Stimulated activated CD4-positive, alpha-beta T cell treated with anti-CD3 and anti-CD28 coated beads, TNF-alpha, amount 100 ng/mL, for 48 hours (primary cell): ENCODE data around the gene UCP2.

Experiments used
- DNase-seq, 3 donors: peaks; one replicate each; pipeline ENCODE4 v3.0.0-alpha.2; 2020; ENCODE audit warnings: low read depth in 3 of 3

UCP2 gene

GRCh38 chr11:73971175-73971719, 11.4 kb downstream of the UCP2 start:
- no peak for DNase-seq

GRCh38 chr11:73969991-73970800, 12.4 kb downstream of the UCP2 start:
- DNase-seq = no peak

GRCh38 chr11:73969091-73969490, 13.6 kb downstream of the UCP2 start:
- DNase-seq = no peak

GRCh38 chr11:73968356-73968966, 14.2 kb downstream of the UCP2 start:
- DNase-seq = no peak

GRCh38 chr11:73965764-73966121, 16.9 kb downstream of the UCP2 start:
- DNase-seq = no peak

GRCh38 chr11:73965076-73965763, 17.4 kb downstream of the UCP2 start:
- no peak for DNase-seq

- no peak for DNase-seq
Observed at GRCh38 chr11:73963861-73964260, 18.8 kb downstream of the UCP2 start.

- DNase-seq = no peak
Observed at GRCh38 chr11:73962101-73962705, 20.4 kb downstream of the UCP2 start.

- no peak for DNase-seq
Observed at GRCh38 chr11:73961321-73961720, 21.3 kb downstream of the UCP2 start.

- no peak for DNase-seq
Observed at GRCh38 chr11:73958521-73959141, 24.0 kb downstream of the UCP2 start.

- no peak for DNase-seq
Observed at GRCh38 chr11:73957654-73958361, 24.8 kb downstream of the UCP2 start.

- no peak for DNase-seq
Observed at GRCh38 chr11:73956876-73957653, 25.6 kb downstream of the UCP2 start.

GRCh38 chr11:73951797-73952196, 30.8 kb downstream of the UCP2 start:
- no peak for DNase-seq

GRCh38 chr11:73950869-73951710, 31.6 kb downstream of the UCP2 start, which contains the start of gene DNAJB13:
DNAJB13 (plus strand) TSS chr11:73951026; CDS start chr11:73951070, 44 bp downstream.
- no peak for DNase-seq

GRCh38 chr11:73949912-73950311, 32.7 kb downstream of the UCP2 start:
- DNase-seq = no peak

GRCh38 chr11:73949246-73949645, 33.4 kb downstream of the UCP2 start:
- DNase-seq = no peak

GRCh38 chr11:73946798-73947458, 35.7 kb downstream of the UCP2 start:
- DNase-seq = no peak

GRCh38 chr11:73945396-73945795, 37.2 kb downstream of the UCP2 start:
- DNase-seq = no peak

- DNase-seq = no peak
Observed at GRCh38 chr11:73944901-73945300, 37.7 kb downstream of the UCP2 start.
